IMR-90 (cell line): ENCODE measurements around the gene RYR1. TPM values are rescaled to one million over a fixed set of nuclear protein-coding genes. Genes with fewer than 3 reads are reported as not detected.

Source experiments
- ATAC-seq: fragments of 200-7000 bp; cut with Tn5 transposase; 2 replicates; pipeline ENCODE4 v1.9.1; 2020; ENCODE audit warnings: low read depth, mild to moderate bottlenecking, moderate library complexity
- BruUV-seq: library from RNA; stranded (reverse); fragments of 400-500 nt; replicated peaks from 2 replicates; lab custom pipeline; 2021; lab: Mats Ljungman, UMichigan
- CTCF ChIA-PET: fragments of 300-600 bp; formaldehyde crosslinking; extraction: SDS; loops from one replicate; lab custom pipeline; 2021; ENCODE audit warnings: antibody characterized with exemption; lab: Yijun Ruan, JAX
- POLR2A ChIA-PET: fragments of 300-600 bp; sonication (Branson Sonifier 250); formaldehyde crosslinking; loops from one replicate; lab custom pipeline; 2022; ENCODE audit warnings: antibody characterized with exemption; ENCODE audit not compliant: unreplicated experiment; lab: Charles Lee
- DNase-seq: peaks from one replicate; pipeline ENCODE4 v3.0.0; 2013
- H2AFZ ChIP-seq: replicated peaks from 2 replicates; pipeline ENCODE3; 2013; ENCODE audit warnings: low read length, mild to moderate bottlenecking; ENCODE audit not compliant: poor library complexity
- H2AK5ac ChIP-seq: 2 replicates; pipeline ENCODE4 v1.6.1; 2013; ENCODE audit warnings: low read depth, low read length, inconsistent platforms
- H2AK9ac ChIP-seq: replicated peaks from 2 replicates; pipeline ENCODE3; 2013; ENCODE audit warnings: mild to moderate bottlenecking, low read depth, low read length, moderate library complexity; ENCODE audit not compliant: poor library complexity
- H2BK120ac ChIP-seq: 2 replicates; pipeline ENCODE4 v1.6.1; 2013; ENCODE audit warnings: low read depth, low read length, inconsistent platforms
- H2BK15ac ChIP-seq: 3 replicates; pipeline ENCODE4 v1.6.1; 2013; ENCODE audit warnings: low read depth, low read length, inconsistent platforms
- H2BK20ac ChIP-seq: 2 replicates; pipeline ENCODE4 v1.6.1; 2013; ENCODE audit warnings: low read depth, mild to moderate bottlenecking, inconsistent platforms, low read length, moderate library complexity
- H2BK5ac ChIP-seq: 2 replicates; pipeline ENCODE4 v1.6.1; 2013; ENCODE audit warnings: mild to moderate bottlenecking, low read depth, low read length, inconsistent platforms; ENCODE audit not compliant: poor library complexity, severe bottlenecking
- H3K14ac ChIP-seq: replicated peaks from 2 replicates; pipeline ENCODE4 v1.6.1; 2013; ENCODE audit warnings: low read depth, low read length, inconsistent platforms
- H3K18ac ChIP-seq: 2 replicates; pipeline ENCODE4 v1.6.1; 2013; ENCODE audit warnings: low read depth, low read length, control low read depth
- H3K23ac ChIP-seq: 2 replicates; pipeline ENCODE4 v1.6.1; 2013; ENCODE audit warnings: low read depth, low read length, inconsistent platforms
- H3K27ac ChIP-seq: 2 replicates; pipeline ENCODE4 v1.5.1; 2013; ENCODE audit warnings: mild to moderate bottlenecking, control low read depth, low read length; ENCODE audit not compliant: insufficient read depth
- H3K27me3 ChIP-seq: 2 replicates; pipeline ENCODE4 v1.6.1; 2013; ENCODE audit warnings: low read length; ENCODE audit not compliant: control insufficient read depth, insufficient read depth
- H3K36me3 ChIP-seq: 2 replicates; pipeline ENCODE4 v1.6.1; 2013; ENCODE audit warnings: low read length, mixed read lengths; ENCODE audit not compliant: control insufficient read depth, insufficient read depth
- H3K4ac ChIP-seq: 2 replicates; pipeline ENCODE4 v1.6.1; 2013; ENCODE audit warnings: low read depth, low read length, inconsistent platforms
- H3K4me1 ChIP-seq: 2 replicates; pipeline ENCODE4 v1.6.1; 2013; ENCODE audit warnings: low read length, mixed read lengths; ENCODE audit not compliant: control insufficient read depth, insufficient read depth
- H3K4me2 ChIP-seq: 2 replicates; pipeline ENCODE4 v1.6.1; 2013; ENCODE audit warnings: low read depth, mild to moderate bottlenecking, control low read depth, low read length, moderate library complexity
- H3K4me3 ChIP-seq: 2 replicates; pipeline ENCODE4 v1.5.1; 2013; ENCODE audit warnings: low read depth, mild to moderate bottlenecking, control low read depth, low read length, moderate library complexity; ENCODE audit not compliant: insufficient read depth
- H3K56ac ChIP-seq: 2 replicates; pipeline ENCODE4 v1.6.1; 2013; ENCODE audit warnings: low read length, inconsistent platforms; ENCODE audit not compliant: insufficient read depth; ENCODE audit errors: extremely low read depth
- H3K79me1 ChIP-seq, 2 experiments: 2 replicates each; pipeline ENCODE4 v1.6.1; 2013; ENCODE audit warnings: low read length in 2 of 2, inconsistent platforms in 1 of 2, low read depth in 1 of 2
- H3K9ac ChIP-seq: 2 replicates; pipeline ENCODE4 v1.6.1; 2013; ENCODE audit warnings: low read depth, low read length, control low read depth
- H3K9me1 ChIP-seq: 2 replicates; pipeline ENCODE4 v1.6.1; 2013; ENCODE audit warnings: low read length, inconsistent platforms; ENCODE audit not compliant: insufficient read depth
- H3K9me3 ChIP-seq: 2 replicates; pipeline ENCODE4 v1.6.1; 2013; ENCODE audit warnings: low read length; ENCODE audit not compliant: control insufficient read depth, insufficient read depth
- H4K20me1 ChIP-seq: 2 replicates; pipeline ENCODE4 v1.6.1; 2013; ENCODE audit warnings: low read length, inconsistent platforms; ENCODE audit not compliant: insufficient read depth
- H4K5ac ChIP-seq: 2 replicates; pipeline ENCODE4 v1.6.1; 2013; ENCODE audit warnings: mild to moderate bottlenecking, low read depth, low read length, control low read depth
- H4K8ac ChIP-seq, 2 experiments: 2 replicates each; pipeline ENCODE4 v1.6.1; 2013; ENCODE audit warnings: low read depth in 2 of 2, low read length in 2 of 2, control low read depth in 1 of 2, inconsistent platforms in 1 of 2
- H4K91ac ChIP-seq: 2 replicates; pipeline ENCODE4 v1.6.1; 2013; ENCODE audit warnings: low read depth, low read length, inconsistent platforms; ENCODE audit not compliant: insufficient read depth
- CEBPB ChIP-seq: IDR thresholded peaks from 2 replicates; pipeline ENCODE4 v1.6.1; 2012; ENCODE audit warnings: low read depth, low read length, improper control_type of control experiment
- CHD1 ChIP-seq: IDR thresholded peaks from 2 replicates; pipeline ENCODE4 v1.6.1; 2012; ENCODE audit warnings: low read depth, low read length, improper control_type of control experiment
- CTCF ChIP-seq: conservative IDR thresholded peaks from 2 replicates; pipeline ENCODE4 v1.5.1; 2012; ENCODE audit warnings: mild to moderate bottlenecking, low read depth, low read length, improper control_type of control experiment
- ELK1 ChIP-seq: fragments of 150-350 bp; IDR thresholded peaks from 2 replicates; pipeline ENCODE4 v1.6.1; 2016; ENCODE audit warnings: low read depth, mild to moderate bottlenecking, low read length, moderate library complexity, borderline replicate concordance
- FOS ChIP-seq: fragments of 150-350 bp; IDR thresholded peaks from 2 replicates; pipeline ENCODE4 v1.6.1; 2016; ENCODE audit warnings: low read depth, low read length
- MAZ ChIP-seq: IDR thresholded peaks from 2 replicates; pipeline ENCODE4 v1.6.1; 2012; ENCODE audit warnings: low read depth, mild to moderate bottlenecking, low read length, improper control_type of control experiment, moderate library complexity, borderline replicate concordance
- MXI1 ChIP-seq: IDR thresholded peaks from 2 replicates; pipeline ENCODE4 v1.6.1; 2012; ENCODE audit warnings: low read depth, mild to moderate bottlenecking, low read length, moderate library complexity, borderline replicate concordance
- POLR2A ChIP-seq: IDR thresholded peaks from 2 replicates; pipeline ENCODE4 v1.6.1; 2012; ENCODE audit warnings: mild to moderate bottlenecking, low read depth, low read length
- RAD21 ChIP-seq: IDR thresholded peaks from 2 replicates; pipeline ENCODE4 v1.6.1; 2012; ENCODE audit warnings: low read length, improper control_type of control experiment
- SMC3 ChIP-seq: fragments of 150-350 bp; IDR thresholded peaks from 2 replicates; pipeline ENCODE4 v1.6.1; 2016; ENCODE audit warnings: low read depth, mild to moderate bottlenecking, antibody characterized with exemption, low read length, moderate library complexity
- USF2 ChIP-seq: fragments of 150-350 bp; IDR thresholded peaks from 2 replicates; pipeline ENCODE4 v1.6.1; 2017; ENCODE audit warnings: mild to moderate bottlenecking, antibody characterized with exemption, low read length, low read depth
- WGBS, 2 experiments: methylation state at CpG; one replicate each; pipeline versions ENCODE4 v1.1.5 to v1.1.7; 2013; ENCODE audit warnings: missing lambda C conversion rate in 2 of 2; ENCODE audit not compliant: insufficient read length in 1 of 2; ENCODE audit errors: extremely low coverage in 2 of 2; 5-methylcytosine and 5-hydroxymethylcytosine counted together
- dilution Hi-C: fragments of 300-500 bp; cut with HindIII; formaldehyde crosslinking; loops from one replicate; pipeline ENCODE4 v1.14.3; 2018; ENCODE audit warnings: low sequenced_read_pairs; ENCODE audit not compliant: unreplicated experiment
- in situ Hi-C: fragments of 300-500 bp; cut with MboI; formaldehyde crosslinking; loops from 3 replicates; pipeline ENCODE4 v1.14.3; 2019; ENCODE audit warnings: low sequenced_read_pairs, inconsistent platforms, mixed read lengths
- intact Hi-C: fragments of 100-400 bp; cut with micrococcal nuclease; formaldehyde crosslinking; loops from 2 replicates; pipeline ENCODE4 v1.10.0; 2022
- polyA plus RNA-seq, 3 experiments: library from polyadenylated mRNA; depleted of rRNA; stranded (reverse); fragments of >200 nt; gene quantifications; 2 replicates each; pipeline ENCODE4 v1.2.3, GENCODE V29; 2012; ENCODE audit warnings: low replicate concordance in 1 of 3
- total RNA-seq: library from RNA; depleted of rRNA; stranded (reverse); fragments of >200 nt; gene quantifications from 2 replicates; pipeline ENCODE4 v1.2.3, GENCODE V29; 2012

Gene RYR1
- total and polyA plus RNA-seq, 2 of the 4 experiments (the other 2 are of a cell fraction): not detected

GRCh38 chr19:38417544-38418506, 15.7 kb upstream of the RYR1 start:
- H3K23ac ChIP-seq: no peak overlapping the region
- H2BK15ac ChIP-seq: no peak overlapping the region
- no peak overlapping the region for H2BK120ac ChIP-seq
- H3K9me1 ChIP-seq: peaks cover 6% of the 10 kb centered on the region; the same call in 1 of the 2 replicates
- H3K4me1 ChIP-seq: no peaks in the 10 kb centered on the region
- H3K4ac ChIP-seq: no peak overlapping the region
- no peak overlapping the region for H3K27ac ChIP-seq
- H3K56ac ChIP-seq: no peak overlapping the region
- peaks cover 32% of the 10 kb centered on the region for H3K27me3 ChIP-seq
- no peaks in the 10 kb centered on the region for H3K79me1 ChIP-seq
- WGBS, 2 experiments: 8% methylated on average over 27 of the region's 49 CpGs; no CpG with 5 or more reads in 1 of the 2 experiments
- in situ Hi-C loops: loop anchor here (25.0 kb wide), 1 partner anchor 519 kb away; the partner anchor contains the start of genes MRPS12 and SARS2
- peak overlapping the region; percentile 60 for H2AFZ ChIP-seq
- H4K20me1 ChIP-seq: no peaks in the 10 kb centered on the region
- H3K9me3 ChIP-seq: no peaks in the 10 kb centered on the region
- CTCF ChIA-PET: interaction anchor here (1.0 kb wide), 1 partner anchor 13 kb away, joined by 4 read pairs; no protein-coding TSS in a partner anchor
- no peak overlapping the region for H3K9ac ChIP-seq
- POLR2A ChIA-PET: no interaction called here
- H2BK20ac ChIP-seq: no peak overlapping the region
- H2BK5ac ChIP-seq: no peak overlapping the region
- TF ChIP-seq POLR2A: no peak
- no peak for TF ChIP-seq FOS
- TF ChIP-seq CEBPB: no peak
- TF ChIP-seq MAZ: no peak
- no peak for TF ChIP-seq RAD21
- no peak for TF ChIP-seq CTCF
- no peak for TF ChIP-seq USF2
- TF ChIP-seq SMC3: no peak
- TF ChIP-seq MXI1: no peak
- TF ChIP-seq CHD1: no peak
- TF ChIP-seq ELK1: no peak
- dilution Hi-C loops: no loop called here
- H3K36me3 ChIP-seq: no peaks in the 10 kb centered on the region
- H3K18ac ChIP-seq: no peak overlapping the region
- H3K14ac ChIP-seq: no peak overlapping the region
- intact Hi-C loops: no loop called here
- ATAC-seq: peak; percentile 62; the same call in 1 of the 2 replicates
- no peak overlapping the region for H2AK9ac ChIP-seq
- no peak overlapping the region for H4K8ac ChIP-seq
- peak overlapping the region; percentile 56; the same call in 1 of the 2 replicates for H3K4me2 ChIP-seq
- DNase-seq: no peak
- BruUV-seq: no TSS peak
- no peak overlapping the region for H4K91ac ChIP-seq
- no peak overlapping the region for H2AK5ac ChIP-seq
- no peak overlapping the region for H3K4me3 ChIP-seq
- H4K5ac ChIP-seq: no peak overlapping the region
